ENCODE data around the gene TIGD6. TPM values are rescaled to one million over a fixed set of nuclear protein-coding genes. Genes with fewer than 3 reads are reported as not detected.
A peak's percentile ranks its signal among the peaks of the same experiment; 100 is the strongest.

TIGD6 gene
- total RNA-seq, 2 experiments from 2014 or later: 1.7 to 2.9 TPM

GRCh38 chr5:150007050-150007449, 6.6 kb upstream of the TIGD6 start:
- H3K27me3 Mint-ChIP-seq: no peaks in the 10 kb centered on the region
- H3K9me3 Mint-ChIP-seq (ENCODE audit: low read depth): no peaks in the 10 kb centered on the region
- CTCF ChIA-PET: interaction anchor here (0.6 to 1.0 kb wide), 3 partner anchors 45 to 211 kb away, joined by 3 to 4 read pairs (median 3); no protein-coding TSS in a partner anchor
- peaks cover 40% of the 10 kb centered on the region for H3K4me1 Mint-ChIP-seq
- ATAC-seq (no peak), DNase-seq (no peak)
- no peak overlapping the region for H3K27ac Mint-ChIP-seq
- peaks cover 65% of the 10 kb centered on the region for H3K36me3 Mint-ChIP-seq
- H3K4me3 Mint-ChIP-seq: no peak overlapping the region

- no peak for DNase-seq
- Mint-ChIP-seq H3K36me3 (peaks cover 64% of the 10 kb centered on the region), H3K27ac (no peak overlapping the region), H3K9me3 (ENCODE audit: low read depth) (no peaks in the 10 kb centered on the region), H3K27me3 (no peaks in the 10 kb centered on the region), H3K4me3 (no peak overlapping the region), H3K4me1 (peaks cover 46% of the 10 kb centered on the region)
- CTCF ChIA-PET: interaction anchor here (0.6 to 1.0 kb wide), 2 partner anchors 44 to 92 kb away, joined by 3 to 4 read pairs; no protein-coding TSS in a partner anchor
- ATAC-seq: no peak
Measured at GRCh38 chr5:150006318-150006717, 5.9 kb upstream of the TIGD6 start.

GRCh38 chr5:150001660-150002486, 1.4 kb upstream of the TIGD6 start:
- peaks cover 29% of the 10 kb centered on the region for H3K36me3 Mint-ChIP-seq
- peak; percentile 86 for DNase-seq
- peaks cover 48% of the 10 kb centered on the region for H3K4me1 Mint-ChIP-seq
- peak overlapping the region; percentile 98 for H3K27ac Mint-ChIP-seq
- ATAC-seq: peak; percentile 75
- peak overlapping the region; percentile 89 for H3K4me3 Mint-ChIP-seq
- H3K9me3 Mint-ChIP-seq (ENCODE audit: low read depth): no peaks in the 10 kb centered on the region
- H3K27me3 Mint-ChIP-seq: no peaks in the 10 kb centered on the region
- CTCF ChIA-PET: interaction anchor here (0.7 to 3.0 kb wide), 5 partner anchors 10 to 345 kb away, joined by 3 to 21 read pairs (median 3); partner anchors contain the start of gene SLC26A2

- ATAC-seq (peak; percentile 28), DNase-seq (peak; percentile 70)
- CTCF ChIA-PET: interaction anchor here (0.7 to 3.0 kb wide), 9 partner anchors 9 to 412 kb away, joined by 3 to 21 read pairs (median 4); partner anchors contain the start of gene SLC26A2
- peak overlapping the region; percentile 98 for H3K27ac Mint-ChIP-seq
- no peaks in the 10 kb centered on the region for H3K27me3 Mint-ChIP-seq
- H3K4me1 Mint-ChIP-seq: peaks cover 45% of the 10 kb centered on the region
- peaks cover 23% of the 10 kb centered on the region for H3K36me3 Mint-ChIP-seq
- peak overlapping the region; percentile 89 for H3K4me3 Mint-ChIP-seq
- no peaks in the 10 kb centered on the region for H3K9me3 Mint-ChIP-seq (ENCODE audit: low read depth)
Measured at GRCh38 chr5:150000990-150001659, 671 bp upstream of the TIGD6 start.

GRCh38 chr5:149999866-150000255, 593 bp downstream of the TIGD6 start:
- CTCF ChIA-PET: interaction anchor here (0.6 to 3.0 kb wide), 10 partner anchors 8 to 413 kb away, joined by 3 to 21 read pairs (median 4); partner anchors contain the start of gene SLC26A2
- no peaks in the 10 kb centered on the region for H3K27me3 Mint-ChIP-seq
- peak overlapping the region; percentile 89 for H3K4me3 Mint-ChIP-seq
- ATAC-seq: no peak
- H3K27ac Mint-ChIP-seq: peak overlapping the region; percentile 84
- H3K4me1 Mint-ChIP-seq: peaks cover 42% of the 10 kb centered on the region
- DNase-seq: no peak
- peaks cover 16% of the 10 kb centered on the region for H3K36me3 Mint-ChIP-seq
- H3K9me3 Mint-ChIP-seq (ENCODE audit: low read depth): no peaks in the 10 kb centered on the region

GRCh38 chr5:149999359-149999758, 1.1 kb downstream of the TIGD6 start:
- H3K27ac Mint-ChIP-seq: peak overlapping the region; percentile 84
- CTCF ChIA-PET: interaction anchor here (1.2 to 3.0 kb wide), 6 partner anchors 8 to 332 kb away, joined by 3 to 21 read pairs (median 6); partner anchors contain the start of gene SLC26A2
- H3K27me3 Mint-ChIP-seq: no peaks in the 10 kb centered on the region
- no peak for DNase-seq
- peaks cover 11% of the 10 kb centered on the region for H3K36me3 Mint-ChIP-seq
- ATAC-seq: no peak
- H3K4me3 Mint-ChIP-seq: peak overlapping the region; percentile 89
- peaks cover 41% of the 10 kb centered on the region for H3K4me1 Mint-ChIP-seq
- no peaks in the 10 kb centered on the region for H3K9me3 Mint-ChIP-seq (ENCODE audit: low read depth)

GRCh38 chr5:149998281-149998680, 2.2 kb downstream of the TIGD6 start:
- Mint-ChIP-seq H3K4me1 (peaks cover 35% of the 10 kb centered on the region), H3K4me3 (no peak overlapping the region), H3K27ac (no peak overlapping the region), H3K27me3 (no peaks in the 10 kb centered on the region), H3K9me3 (ENCODE audit: low read depth) (no peaks in the 10 kb centered on the region), H3K36me3 (peaks cover 7% of the 10 kb centered on the region)
- ATAC-seq (no peak), DNase-seq (no peak)
- CTCF ChIA-PET: interaction anchor here (1.3 to 1.5 kb wide), 2 partner anchors 39 to 164 kb away, joined by 5 read pairs; no protein-coding TSS in a partner anchor

- no peaks in the 10 kb centered on the region for H3K27me3 Mint-ChIP-seq
- no peak for ATAC-seq
- no peak overlapping the region for H3K4me3 Mint-ChIP-seq
- peaks cover 17% of the 10 kb centered on the region for H3K4me1 Mint-ChIP-seq
- CTCF ChIA-PET: interaction anchor here (1.2 to 1.5 kb wide), 3 partner anchors 37 to 162 kb away, joined by 4 to 5 read pairs (median 5); no protein-coding TSS in a partner anchor
- H3K27ac Mint-ChIP-seq: no peak overlapping the region
- H3K9me3 Mint-ChIP-seq (ENCODE audit: low read depth): no peaks in the 10 kb centered on the region
- no peak for DNase-seq
- no peaks in the 10 kb centered on the region for H3K36me3 Mint-ChIP-seq
Measured at GRCh38 chr5:149996205-149996890, 4.1 kb downstream of the TIGD6 start.

GRCh38 chr5:149995385-149996204, 4.9 kb downstream of the TIGD6 start:
- Mint-ChIP-seq H3K4me3 (no peak overlapping the region), H3K4me1 (peaks cover 17% of the 10 kb centered on the region), H3K27ac (no peak overlapping the region), H3K27me3 (no peaks in the 10 kb centered on the region), H3K9me3 (ENCODE audit: low read depth) (no peaks in the 10 kb centered on the region), H3K36me3 (no peaks in the 10 kb centered on the region)
- DNase-seq (no peak), ATAC-seq (no peak)
- CTCF ChIA-PET: interaction anchor here (1.5 kb wide), 1 partner anchor 161 kb away, joined by 5 read pairs; no protein-coding TSS in a partner anchor

- ATAC-seq: no peak
- H3K36me3 Mint-ChIP-seq: no peaks in the 10 kb centered on the region
- peaks cover 3% of the 10 kb centered on the region for H3K4me1 Mint-ChIP-seq
- no peak for DNase-seq
- H3K27ac Mint-ChIP-seq: no peak overlapping the region
- CTCF ChIA-PET: interaction anchor here (0.9 to 5.2 kb wide), 9 partner anchors 7 to 326 kb away, joined by 3 to 123 read pairs (median 5); partner anchors contain the start of genes HMGXB3, SLC26A2 and TIGD6
- no peaks in the 10 kb centered on the region for H3K27me3 Mint-ChIP-seq
- H3K4me3 Mint-ChIP-seq: no peak overlapping the region
- H3K9me3 Mint-ChIP-seq (ENCODE audit: low read depth): no peaks in the 10 kb centered on the region
Measured at GRCh38 chr5:149993471-149993870, 7.0 kb downstream of the TIGD6 start.

GRCh38 chr5:149990518-149991376, 9.7 kb downstream of the TIGD6 start:
- Mint-ChIP-seq H3K9me3 (ENCODE audit: low read depth) (no peaks in the 10 kb centered on the region), H3K4me1 (peaks cover 3% of the 10 kb centered on the region), H3K36me3 (no peaks in the 10 kb centered on the region), H3K27ac (no peak overlapping the region), H3K4me3 (no peak overlapping the region), H3K27me3 (no peaks in the 10 kb centered on the region)
- CTCF ChIA-PET: interaction anchor here (0.6 to 5.2 kb wide), 32 partner anchors 9 to 359 kb away, joined by 3 to 123 read pairs (median 4); partner anchors contain the start of genes HMGXB3 and TIGD6
- peak; percentile 86 for ATAC-seq
- peak; percentile 80 for DNase-seq
